Astrocyte of the cerebellum (primary cell): ENCODE results near the gene EPDR1.

Source experiments
- DNase-seq: peaks from one replicate; pipeline ENCODE4 v3.0.0-alpha.2; 2011; ENCODE audit warnings: low read depth
- H3K4me3 ChIP-seq: 2 replicates; pipeline ENCODE4 v1.5.1; 2011; ENCODE audit warnings: mild to moderate bottlenecking, low read depth, low read length, moderate library complexity
- CTCF ChIP-seq: IDR thresholded peaks from 2 replicates; pipeline ENCODE4 v1.5.1; 2012; ENCODE audit warnings: low read length, low read depth, moderate library complexity, mild to moderate bottlenecking; ENCODE audit errors: missing control alignments
- in situ Hi-C: cut with HindIII; loops from 2 replicates; pipeline ENCODE4 v1.10.0; 2017; ENCODE audit warnings: low sequenced_read_pairs

Gene EPDR1

GRCh38 chr7:37956791-37957190 is 36.4 kb downstream of the EPDR1 start:
- no peak overlapping the region for H3K4me3 ChIP-seq
- in situ Hi-C loops: no loop called here
- no peak for TF ChIP-seq CTCF
- no peak for DNase-seq

- DNase-seq: no peak
- no peak for TF ChIP-seq CTCF
- in situ Hi-C loops: no loop called here
- H3K4me3 ChIP-seq: no peak overlapping the region
These were observed 37.0 kb downstream of the EPDR1 start for GRCh38 chr7:37957221-37957970.

- no peak for DNase-seq
- TF ChIP-seq CTCF: no peak
- no peak overlapping the region for H3K4me3 ChIP-seq
- in situ Hi-C loops: no loop called here
These were observed 40.0 kb downstream of the EPDR1 start for GRCh38 chr7:37960483-37960882.

- in situ Hi-C loops: no loop called here
- DNase-seq: no peak
- no peak overlapping the region for H3K4me3 ChIP-seq
- no peak for TF ChIP-seq CTCF
These were observed 40.8 kb downstream of the EPDR1 start for GRCh38 chr7:37961251-37961650.

GRCh38 chr7:37964196-37964595 is 43.8 kb downstream of the EPDR1 start:
- in situ Hi-C loops: no loop called here
- TF ChIP-seq CTCF: no peak
- H3K4me3 ChIP-seq: no peak overlapping the region
- DNase-seq: no peak

- no peak for TF ChIP-seq CTCF
- DNase-seq: no peak
- no peak overlapping the region for H3K4me3 ChIP-seq
- in situ Hi-C loops: no loop called here
These were observed 49.8 kb downstream of the EPDR1 start for GRCh38 chr7:37970211-37970610.

- TF ChIP-seq CTCF: no peak
- H3K4me3 ChIP-seq: no peak overlapping the region
- in situ Hi-C loops: no loop called here
- DNase-seq: no peak
These were observed 51.1 kb downstream of the EPDR1 start for GRCh38 chr7:37971491-37971890.
